DMS153 (cell line): ENCODE data around the gene SFMBT2.
"Not testable (repeated sequence)": the region's sequence is repeated elsewhere in the genome, so short reads cannot be mapped to it uniquely, and the experiment has no call there.

Source experiments
- DNase-seq: peaks from one replicate; lab custom pipeline; 2025; lab: John Stamatoyannopoulos, UW

Gene SFMBT2

GRCh38 chr10:7320072-7320471, 90.8 kb downstream of the SFMBT2 start:
- DNase-seq, result no peak

GRCh38 chr10:7319632-7320031, 91.2 kb downstream of the SFMBT2 start:
- no peak for DNase-seq

GRCh38 chr10:7318836-7319235, 92.0 kb downstream of the SFMBT2 start:
- DNase-seq, result no peak

- no peak for DNase-seq
Observed at GRCh38 chr10:7317786-7318446, 92.9 kb downstream of the SFMBT2 start.

- no peak for DNase-seq
Observed at GRCh38 chr10:7316839-7317238, 94.0 kb downstream of the SFMBT2 start.

GRCh38 chr10:7315906-7316305, 94.9 kb downstream of the SFMBT2 start:
- DNase-seq, result no peak

- no peak for DNase-seq
Observed at GRCh38 chr10:7314170-7314569, 96.7 kb downstream of the SFMBT2 start.

GRCh38 chr10:7312488-7312857, 98.4 kb downstream of the SFMBT2 start:
- no peak for DNase-seq

GRCh38 chr10:7311850-7312487, 98.9 kb downstream of the SFMBT2 start:
- DNase-seq, result not testable (repeated sequence)

- no peak for DNase-seq
Observed at GRCh38 chr10:7311218-7311849, 99.5 kb downstream of the SFMBT2 start.

- DNase-seq, result no peak
Observed at GRCh38 chr10:7310076-7310475, 100.8 kb downstream of the SFMBT2 start.

- no peak for DNase-seq
Observed at GRCh38 chr10:7308826-7309225, 102.0 kb downstream of the SFMBT2 start.

- no peak for DNase-seq
Observed at GRCh38 chr10:7306616-7307015, 104.2 kb downstream of the SFMBT2 start.

- DNase-seq, result no peak
Observed at GRCh38 chr10:7306147-7306546, 104.7 kb downstream of the SFMBT2 start.

GRCh38 chr10:7305053-7305452, 105.8 kb downstream of the SFMBT2 start:
- DNase-seq, result no peak

- DNase-seq, result no peak
Observed at GRCh38 chr10:7304110-7304509, 106.7 kb downstream of the SFMBT2 start.

- no peak for DNase-seq
Observed at GRCh38 chr10:7302930-7303557, 107.8 kb downstream of the SFMBT2 start.

- no peak for DNase-seq
Observed at GRCh38 chr10:7302392-7302906, 108.4 kb downstream of the SFMBT2 start.

- DNase-seq, result no peak
Observed at GRCh38 chr10:7301006-7301778, 109.6 kb downstream of the SFMBT2 start.

- no peak for DNase-seq
Observed at GRCh38 chr10:7300384-7300971, 110.4 kb downstream of the SFMBT2 start.

GRCh38 chr10:7299601-7300325, 111.1 kb downstream of the SFMBT2 start:
- DNase-seq, result peak; percentile 19
